MM.1S (cell line): Measurements from ENCODE around the gene FRMPD2.

Experiments used
- CTCF ChIP-seq: fragments of 300-600 bp; sonication (generic); IDR thresholded peaks from 2 replicates; pipeline ENCODE4 v1.5.1; 2016; ENCODE audit warnings: antibody characterized with exemption, low read length, mixed read lengths
- EZH2 ChIP-seq: fragments of 300-600 bp; sonication (generic); optimal IDR thresholded peaks from 2 replicates; pipeline ENCODE3; 2017; ENCODE audit warnings: low read depth, mild to moderate bottlenecking, antibody characterized with exemption, low read length, mixed read lengths

DNA sequence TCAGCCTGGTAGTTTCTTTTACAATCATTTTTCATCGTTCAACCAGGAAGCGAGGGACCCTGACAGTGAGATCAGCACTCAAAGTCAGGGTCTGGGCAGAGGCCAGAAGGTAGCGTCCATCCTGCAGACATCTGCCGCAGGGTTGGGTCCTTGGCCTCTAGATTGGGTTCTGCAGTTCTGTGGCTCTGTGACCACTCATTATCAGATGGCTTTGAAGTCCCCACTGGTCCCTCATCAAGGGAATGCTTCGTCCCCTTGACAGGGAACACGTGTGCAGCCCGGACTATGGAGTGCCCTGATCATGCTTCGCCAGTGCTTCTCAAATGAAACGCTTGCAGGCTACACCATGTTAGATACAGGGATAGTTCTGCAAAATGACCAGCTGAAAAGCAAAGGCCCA, 64.1 kb downstream of the FRMPD2 start:
- no peak for TF ChIP-seq EZH2
- TF ChIP-seq CTCF = no peak
